Trophoblast cell (in vitro differentiated cells and primary cell): ENCODE measurements around the gene SHANK1.

ENCODE experiments used
- DNase-seq, 2 donors: peaks; one replicate each; pipeline ENCODE4 v3.0.0-alpha.2; 2016
- H2AFZ ChIP-seq: 2 replicates; pipeline ENCODE4 v1.6.1; 2013; ENCODE audit warnings: low read length, moderate library complexity, mild to moderate bottlenecking; ENCODE audit not compliant: insufficient read depth, poor library complexity
- H2AK5ac ChIP-seq: 2 replicates; pipeline ENCODE4 v1.6.1; 2013; ENCODE audit warnings: mild to moderate bottlenecking, low read length
- H2BK120ac ChIP-seq: 2 replicates; pipeline ENCODE4 v1.6.1; 2013; ENCODE audit warnings: low read length, mild to moderate bottlenecking, moderate library complexity; ENCODE audit not compliant: insufficient read depth, poor library complexity
- H2BK12ac ChIP-seq: 2 replicates; pipeline ENCODE4 v1.6.1; 2013; ENCODE audit warnings: mild to moderate bottlenecking, low read length, moderate library complexity
- H2BK5ac ChIP-seq: 2 replicates; pipeline ENCODE4 v1.6.1; 2013; ENCODE audit warnings: low read length, low read depth, moderate library complexity, mild to moderate bottlenecking; ENCODE audit not compliant: poor library complexity
- H3K14ac ChIP-seq: 2 replicates; pipeline ENCODE4 v1.6.1; 2013; ENCODE audit warnings: mild to moderate bottlenecking, low read length
- H3K18ac ChIP-seq: 2 replicates; pipeline ENCODE4 v1.6.1; 2013; ENCODE audit warnings: mild to moderate bottlenecking, low read length
- H3K23ac ChIP-seq: 2 replicates; pipeline ENCODE4 v1.6.1; 2013; ENCODE audit warnings: low read length
- H3K27ac ChIP-seq: 2 replicates; pipeline ENCODE4 v1.5.1; 2013; ENCODE audit warnings: low read depth, mild to moderate bottlenecking, inconsistent platforms, low read length, moderate library complexity
- H3K27me3 ChIP-seq: 2 replicates; pipeline ENCODE4 v1.6.1; 2013; ENCODE audit warnings: inconsistent platforms, mild to moderate bottlenecking, low read length, moderate library complexity; ENCODE audit not compliant: insufficient read depth
- H3K36me3 ChIP-seq, 2 experiments: 1 replicate in 1 of 2; 2 replicates in 1 of 2; pipeline ENCODE4 v1.6.1; 2013; ENCODE audit warnings: low read length in 2 of 2, mild to moderate bottlenecking in 2 of 2, moderate library complexity in 1 of 2; ENCODE audit not compliant: insufficient read depth in 2 of 2, control insufficient read depth in 1 of 2
- H3K4ac ChIP-seq: 2 replicates; pipeline ENCODE4 v1.6.1; 2013; ENCODE audit warnings: low read depth, mild to moderate bottlenecking, low read length, moderate library complexity
- H3K4me1 ChIP-seq, 2 experiments: 1 replicate in 1 of 2; 2 replicates in 1 of 2; pipeline ENCODE4 v1.6.1; 2013; ENCODE audit warnings: low read length in 2 of 2, mild to moderate bottlenecking in 2 of 2, moderate library complexity in 1 of 2; ENCODE audit not compliant: insufficient read depth in 2 of 2, control insufficient read depth in 1 of 2
- H3K4me2 ChIP-seq: 2 replicates; pipeline ENCODE4 v1.6.1; 2013; ENCODE audit warnings: inconsistent platforms, mild to moderate bottlenecking, low read length, moderate library complexity
- H3K4me3 ChIP-seq: 2 replicates; pipeline ENCODE4 v1.5.1; 2013; ENCODE audit warnings: mild to moderate bottlenecking, low read depth, low read length, inconsistent platforms
- H3K79me1 ChIP-seq: one replicate; pipeline ENCODE4 v1.6.1; 2013; ENCODE audit warnings: low read length
- H3K79me2 ChIP-seq: 2 replicates; pipeline ENCODE4 v1.6.1; 2013; ENCODE audit warnings: low read length, mild to moderate bottlenecking; ENCODE audit not compliant: control insufficient read depth, insufficient read depth, poor library complexity
- H3K9ac ChIP-seq: 2 replicates; pipeline ENCODE4 v1.6.1; 2013; ENCODE audit warnings: mild to moderate bottlenecking, low read length
- H3K9me3 ChIP-seq: 2 replicates; pipeline ENCODE4 v1.6.1; 2013; ENCODE audit warnings: low read depth, mild to moderate bottlenecking, control low read depth, inconsistent platforms, low read length; ENCODE audit not compliant: insufficient read depth
- H4K12ac ChIP-seq: 2 replicates; pipeline ENCODE4 v1.6.1; 2013; ENCODE audit warnings: low read depth, mild to moderate bottlenecking, low read length, moderate library complexity
- H4K8ac ChIP-seq: 2 replicates; pipeline ENCODE4 v1.6.1; 2013; ENCODE audit warnings: low read depth, mild to moderate bottlenecking, low read length, moderate library complexity
- H4K91ac ChIP-seq: one replicate; pipeline ENCODE4 v1.6.1; 2013; ENCODE audit warnings: low read depth, mild to moderate bottlenecking, low read length, moderate library complexity
- WGBS: extraction: QIAGEN DNeasy Blood & Tissue Kit; methylation state at CpG from one replicate; pipeline ENCODE4 v1.1.7; 2013; ENCODE audit warnings: missing lambda C conversion rate; ENCODE audit not compliant: insufficient read length, insufficient coverage; ENCODE audit errors: extremely low coverage; 5-methylcytosine and 5-hydroxymethylcytosine counted together

SHANK1 gene

DNA sequence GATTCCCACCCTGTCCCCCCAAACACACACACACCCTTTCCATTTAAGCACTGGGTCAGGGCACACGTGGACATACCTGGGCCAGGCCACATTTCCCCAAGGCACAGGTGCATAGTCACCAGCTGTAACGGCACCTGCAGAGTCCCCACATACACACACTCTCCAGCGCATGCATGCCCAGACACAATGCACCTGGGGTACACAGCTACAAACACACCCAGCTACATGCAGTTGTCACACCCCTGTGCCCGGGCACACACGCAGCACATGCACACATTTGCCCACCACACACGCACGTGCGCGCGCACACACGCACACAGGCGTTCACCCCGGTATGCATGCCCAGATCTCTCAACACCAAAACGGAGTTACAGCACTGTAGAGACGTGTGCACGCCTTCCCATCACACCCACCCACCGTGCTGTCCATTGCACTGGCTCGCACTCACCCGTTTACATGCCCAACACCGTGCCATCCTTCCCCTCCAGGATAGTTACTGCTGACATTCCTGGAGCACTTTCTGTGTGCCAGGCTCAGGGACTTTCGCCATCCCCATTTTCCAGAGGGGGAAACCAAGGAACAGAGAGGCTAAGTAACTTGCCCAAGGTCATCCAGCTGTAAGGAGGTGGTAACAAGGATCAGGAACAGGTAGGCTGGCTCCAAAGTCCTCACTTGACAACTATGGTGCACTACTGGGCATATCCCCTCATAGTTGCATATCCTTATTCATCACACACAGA, 749 bp upstream of the SHANK1 start:
- no peak overlapping the region for H2BK120ac ChIP-seq
- H2AFZ ChIP-seq, result no peak overlapping the region
- no peak for DNase-seq
- H4K91ac ChIP-seq, result no peak overlapping the region
- no peak overlapping the region for H3K27ac ChIP-seq
- H3K79me2 ChIP-seq, result peaks cover 5% of the 10 kb centered on the region
- H4K8ac ChIP-seq, result no peak overlapping the region
- H3K27me3 ChIP-seq, result peaks cover 31% of the 10 kb centered on the region
- H3K4me1 ChIP-seq, result peaks cover 3 to 8% of the 10 kb centered on the region in 2 experiments
- no peak overlapping the region for H3K4ac ChIP-seq
- no peak overlapping the region for H3K9ac ChIP-seq
- no peak overlapping the region for H3K18ac ChIP-seq
- H3K9me3 ChIP-seq, result peaks cover 16% of the 10 kb centered on the region
- no peak overlapping the region for H3K14ac ChIP-seq
- H2AK5ac ChIP-seq, result no peak overlapping the region
- H3K79me1 ChIP-seq, result peaks cover 10% of the 10 kb centered on the region
- WGBS, result no CpG with 5 or more reads among the region's 21 CpGs
- H3K36me3 ChIP-seq, result no peaks in the 10 kb centered on the region
- no peak overlapping the region for H3K4me3 ChIP-seq
- no peak overlapping the region for H3K23ac ChIP-seq
- H2BK12ac ChIP-seq, result no peak overlapping the region
- H4K12ac ChIP-seq, result no peak overlapping the region
- H2BK5ac ChIP-seq, result no peak overlapping the region
- H3K4me2 ChIP-seq, result no peak overlapping the region

GRCh38 chr19:50719119-50719435, 525 bp downstream of the SHANK1 start:
- Histone ChIP-seq H2BK5ac (no peak overlapping the region), H3K4me3 (no peak overlapping the region), H3K4ac (no peak overlapping the region), H2BK120ac (no peak overlapping the region), H2BK12ac (no peak overlapping the region), H4K8ac (no peak overlapping the region), H4K91ac (no peak overlapping the region), H3K9me3 (peaks cover 14% of the 10 kb centered on the region), H3K27ac (no peak overlapping the region), H3K79me1 (peaks cover under 1% of the 10 kb centered on the region), H3K9ac (no peak overlapping the region), H2AFZ (no peak overlapping the region), H4K12ac (no peak overlapping the region), H3K4me2 (peak overlapping the region; percentile 51), H3K14ac (no peak overlapping the region), H3K36me3 (no peaks in the 10 kb centered on the region), H3K4me1 (peaks cover 0 to 3% of the 10 kb centered on the region in 2 experiments), H2AK5ac (no peak overlapping the region), H3K18ac (no peak overlapping the region), H3K79me2 (no peaks in the 10 kb centered on the region), H3K27me3 (peaks cover 31% of the 10 kb centered on the region), H3K23ac (no peak overlapping the region)
- no CpG with 5 or more reads among the region's 30 CpGs for WGBS
- no peak for DNase-seq

DNA sequence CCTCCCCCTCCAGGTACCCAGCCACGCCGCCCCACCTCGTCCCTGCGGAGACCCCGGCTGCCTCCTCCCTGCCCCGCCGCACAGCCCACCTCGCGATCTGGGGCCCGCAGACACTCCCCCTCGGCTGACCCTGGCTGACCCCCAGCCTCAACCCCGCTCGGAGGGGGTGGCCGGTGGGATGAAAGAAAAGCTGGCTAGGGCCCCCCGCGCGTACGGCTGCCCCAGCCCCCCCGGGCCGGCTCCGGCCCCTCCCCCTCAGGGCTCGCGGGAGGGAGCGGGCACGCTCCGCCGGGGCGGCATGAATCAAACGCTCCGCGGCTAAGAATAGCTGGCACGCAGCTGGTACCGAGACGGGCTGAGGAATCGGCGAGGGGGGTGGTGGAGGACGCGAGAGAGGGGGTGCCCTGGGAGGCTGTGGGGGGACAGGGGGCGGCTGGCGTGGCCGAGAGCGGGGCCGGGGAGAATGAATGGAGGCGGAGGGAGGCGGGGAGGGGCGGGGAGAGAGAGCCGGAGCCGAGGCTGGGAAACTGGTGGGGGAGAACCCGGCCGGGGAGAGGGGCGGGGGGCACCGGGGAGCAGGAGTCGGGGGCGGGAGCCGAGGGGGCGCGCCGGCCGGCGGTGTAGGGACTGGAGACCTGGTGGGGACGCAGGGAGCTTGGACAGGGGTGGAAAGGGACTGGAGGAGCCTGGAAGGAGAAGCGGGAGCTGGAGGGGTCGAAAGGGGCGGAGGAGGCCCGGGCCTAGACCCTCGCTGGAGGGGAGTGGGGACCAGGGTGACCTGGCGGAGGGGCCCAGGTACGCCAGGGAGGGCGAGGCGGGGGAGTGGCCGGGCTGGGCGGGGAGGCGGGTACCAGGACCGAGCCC, 1.1 kb downstream of the SHANK1 start:
- peaks cover 0 to 2% of the 10 kb centered on the region in 2 experiments for H3K4me1 ChIP-seq
- no peak overlapping the region for H2BK120ac ChIP-seq
- no peak overlapping the region for H3K23ac ChIP-seq
- H3K9ac ChIP-seq, result no peak overlapping the region
- H3K79me1 ChIP-seq, result no peaks in the 10 kb centered on the region
- H4K8ac ChIP-seq, result no peak overlapping the region
- no peak overlapping the region for H2AK5ac ChIP-seq
- no peak for DNase-seq
- no peak overlapping the region for H4K12ac ChIP-seq
- no peaks in the 10 kb centered on the region for H3K36me3 ChIP-seq
- no peak overlapping the region for H2BK5ac ChIP-seq
- no peak overlapping the region for H3K14ac ChIP-seq
- no peak overlapping the region for H3K27ac ChIP-seq
- H3K27me3 ChIP-seq, result peaks cover 29% of the 10 kb centered on the region
- H2BK12ac ChIP-seq, result no peak overlapping the region
- no peak overlapping the region for H4K91ac ChIP-seq
- H3K79me2 ChIP-seq, result no peaks in the 10 kb centered on the region
- no peak overlapping the region for H3K4ac ChIP-seq
- WGBS, result no CpG with 5 or more reads among the region's 74 CpGs
- no peak overlapping the region for H3K4me3 ChIP-seq
- no peak overlapping the region for H2AFZ ChIP-seq
- H3K18ac ChIP-seq, result no peak overlapping the region
- H3K9me3 ChIP-seq, result peaks cover 14% of the 10 kb centered on the region
- H3K4me2 ChIP-seq, result peak overlapping the region; percentile 57

DNA sequence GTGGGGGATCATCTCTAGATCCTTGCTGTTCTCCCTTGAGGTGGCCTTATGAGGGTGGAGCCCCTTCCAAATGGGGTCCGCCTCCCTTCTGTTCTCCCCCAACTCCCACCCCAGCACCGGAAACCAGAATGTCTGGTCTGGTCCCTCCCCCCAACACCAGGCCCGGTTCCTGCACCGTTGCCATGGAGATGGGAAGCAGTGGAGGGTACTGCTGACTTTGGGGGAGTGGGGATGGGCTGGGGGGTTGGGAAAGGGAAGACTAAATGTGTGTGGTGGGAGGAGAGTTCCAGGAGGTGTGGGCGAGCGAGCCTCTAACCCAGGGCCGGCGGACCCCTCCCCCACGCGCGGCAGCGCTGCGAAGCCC, 1.7 kb downstream of the SHANK1 start:
- no peak overlapping the region for H3K23ac ChIP-seq
- no peaks in the 10 kb centered on the region for H3K79me2 ChIP-seq
- peak overlapping the region; percentile 57 for H3K4me2 ChIP-seq
- DNase-seq, result no peak
- no peak overlapping the region for H3K9ac ChIP-seq
- H2BK120ac ChIP-seq, result no peak overlapping the region
- H2BK5ac ChIP-seq, result no peak overlapping the region
- H4K12ac ChIP-seq, result no peak overlapping the region
- H3K18ac ChIP-seq, result no peak overlapping the region
- H4K91ac ChIP-seq, result no peak overlapping the region
- H3K9me3 ChIP-seq, result peaks cover 12% of the 10 kb centered on the region
- H3K27ac ChIP-seq, result no peak overlapping the region
- no peak overlapping the region for H3K4ac ChIP-seq
- H3K79me1 ChIP-seq, result no peaks in the 10 kb centered on the region
- peaks cover 0 to 2% of the 10 kb centered on the region in 2 experiments for H3K4me1 ChIP-seq
- H3K4me3 ChIP-seq, result no peak overlapping the region
- no peak overlapping the region for H2AK5ac ChIP-seq
- no peak overlapping the region for H3K14ac ChIP-seq
- WGBS, result no CpG with 5 or more reads among the region's 13 CpGs
- H4K8ac ChIP-seq, result no peak overlapping the region
- no peaks in the 10 kb centered on the region for H3K36me3 ChIP-seq
- no peak overlapping the region for H2BK12ac ChIP-seq
- H3K27me3 ChIP-seq, result peaks cover 24% of the 10 kb centered on the region
- no peak overlapping the region for H2AFZ ChIP-seq
